DND-41 (cell line): ENCODE results near the gene UBTD1.

Source experiments
- EZH2 ChIP-seq: IDR thresholded peaks from 3 replicates; pipeline ENCODE4 v1.6.1; 2012; ENCODE audit warnings: borderline replicate concordance, low read depth, mild to moderate bottlenecking, moderate library complexity, low read length, inconsistent platforms; ENCODE audit not compliant: severe bottlenecking
- TF ChIP-seq, protein P1 (sequence below): IDR thresholded peaks from 2 replicates; pipeline ENCODE4 v1.5.1; 2012; ENCODE audit warnings: borderline replicate concordance, low read length, moderate library complexity, mild to moderate bottlenecking; ENCODE audit not compliant: poor library complexity, severe bottlenecking; ENCODE audit errors: extremely low read depth

- TF ChIP-seq, protein P1, sequence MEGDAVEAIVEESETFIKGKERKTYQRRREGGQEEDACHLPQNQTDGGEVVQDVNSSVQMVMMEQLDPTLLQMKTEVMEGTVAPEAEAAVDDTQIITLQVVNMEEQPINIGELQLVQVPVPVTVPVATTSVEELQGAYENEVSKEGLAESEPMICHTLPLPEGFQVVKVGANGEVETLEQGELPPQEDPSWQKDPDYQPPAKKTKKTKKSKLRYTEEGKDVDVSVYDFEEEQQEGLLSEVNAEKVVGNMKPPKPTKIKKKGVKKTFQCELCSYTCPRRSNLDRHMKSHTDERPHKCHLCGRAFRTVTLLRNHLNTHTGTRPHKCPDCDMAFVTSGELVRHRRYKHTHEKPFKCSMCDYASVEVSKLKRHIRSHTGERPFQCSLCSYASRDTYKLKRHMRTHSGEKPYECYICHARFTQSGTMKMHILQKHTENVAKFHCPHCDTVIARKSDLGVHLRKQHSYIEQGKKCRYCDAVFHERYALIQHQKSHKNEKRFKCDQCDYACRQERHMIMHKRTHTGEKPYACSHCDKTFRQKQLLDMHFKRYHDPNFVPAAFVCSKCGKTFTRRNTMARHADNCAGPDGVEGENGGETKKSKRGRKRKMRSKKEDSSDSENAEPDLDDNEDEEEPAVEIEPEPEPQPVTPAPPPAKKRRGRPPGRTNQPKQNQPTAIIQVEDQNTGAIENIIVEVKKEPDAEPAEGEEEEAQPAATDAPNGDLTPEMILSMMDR, result no peak
- TF ChIP-seq EZH2, result no peak
Measured at GRCh38 chr10:97508342-97508741, 9.6 kb downstream of the UBTD1 start.
